Erythroblast (primary cell): ENCODE results near the gene GRPEL2.

Source experiments
- GATA1 ChIP-seq: IDR thresholded peaks from 2 replicates; pipeline ENCODE4 v1.6.1; 2011; ENCODE audit warnings: low read depth, mild to moderate bottlenecking, control low read depth, low read length, moderate library complexity
- POLR2A ChIP-seq: IDR thresholded peaks from 2 replicates; pipeline ENCODE4 v1.6.1; 2011; ENCODE audit warnings: mild to moderate bottlenecking, low read length

DNA sequence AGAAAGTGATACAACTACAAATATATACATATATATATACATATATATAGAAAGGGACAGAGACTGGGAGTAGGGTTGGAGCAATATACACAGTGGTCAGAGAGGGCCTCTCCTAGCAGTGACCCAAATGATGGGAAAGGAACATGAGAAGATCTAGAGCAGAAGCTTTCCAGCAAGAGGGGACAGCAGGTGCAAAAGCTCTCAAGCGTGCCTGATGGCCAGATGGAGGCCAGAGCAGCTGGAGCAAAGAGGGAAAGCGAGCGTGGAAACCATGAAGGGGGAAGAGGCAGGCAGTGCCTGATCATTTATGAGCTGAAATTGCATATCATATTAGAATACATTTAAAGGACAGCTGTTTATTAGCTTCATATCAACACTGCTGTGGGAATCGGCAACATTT, 7.6 kb upstream of the GRPEL2 start:
- no peak for TF ChIP-seq POLR2A
- no peak for TF ChIP-seq GATA1
